ENCODE measurements around the gene DEXI. TPM values are rescaled to one million over a fixed set of nuclear protein-coding genes. Genes with fewer than 3 reads are reported as not detected.
A peak's percentile ranks its signal among the peaks of the same experiment; 100 is the strongest.
"Not testable (repeated sequence)": the region's sequence is repeated elsewhere in the genome, so short reads cannot be mapped to it uniquely, and the experiment has no call there.

The DEXI gene
- total RNA-seq, 1 donor from 2014 or later: 38.4 TPM

- no peak for DNase-seq (ENCODE audit: low read depth, low spot score)
Observed at GRCh38 chr16:10969615-10970014, 27.3 kb upstream of the DEXI start.

- no peak for DNase-seq (ENCODE audit: low read depth, low spot score)
Observed at GRCh38 chr16:10968498-10968897, 26.2 kb upstream of the DEXI start.

- no peak for DNase-seq (ENCODE audit: low read depth, low spot score)
Observed at GRCh38 chr16:10967986-10968385, 25.7 kb upstream of the DEXI start.

GRCh38 chr16:10966559-10966958, 24.3 kb upstream of the DEXI start:
- not testable (repeated sequence) for DNase-seq (ENCODE audit: low read depth, low spot score)

GRCh38 chr16:10966129-10966528, 23.9 kb upstream of the DEXI start:
- no peak for DNase-seq (ENCODE audit: low read depth, low spot score)

GRCh38 chr16:10965440-10966061, 23.3 kb upstream of the DEXI start:
- DNase-seq (ENCODE audit: low read depth, low spot score): no peak

- DNase-seq (ENCODE audit: low read depth, low spot score): no peak
Observed at GRCh38 chr16:10964891-10965326, 22.6 kb upstream of the DEXI start.

GRCh38 chr16:10964039-10964890, 22.0 kb upstream of the DEXI start:
- no peak for DNase-seq (ENCODE audit: low read depth, low spot score)

- no peak for DNase-seq (ENCODE audit: low read depth, low spot score)
Observed at GRCh38 chr16:10961231-10961630, 19.0 kb upstream of the DEXI start.

GRCh38 chr16:10959161-10959560, 16.9 kb upstream of the DEXI start:
- DNase-seq (ENCODE audit: low read depth, low spot score): no peak

GRCh38 chr16:10957771-10958482, 15.7 kb upstream of the DEXI start:
- no peak for DNase-seq (ENCODE audit: low read depth, low spot score)

GRCh38 chr16:10954903-10955302, 12.6 kb upstream of the DEXI start:
- no peak for DNase-seq (ENCODE audit: low read depth, low spot score)

- DNase-seq (ENCODE audit: low read depth, low spot score): no peak
Observed at GRCh38 chr16:10951026-10951425, 8.8 kb upstream of the DEXI start.

- no peak for DNase-seq (ENCODE audit: low read depth, low spot score)
Observed at GRCh38 chr16:10950393-10950792, 8.1 kb upstream of the DEXI start.

GRCh38 chr16:10949424-10949970, 7.2 kb upstream of the DEXI start:
- DNase-seq (ENCODE audit: low read depth, low spot score): no peak

GRCh38 chr16:10947211-10947787, 5.0 kb upstream of the DEXI start:
- no peak for DNase-seq (ENCODE audit: low read depth, low spot score)

GRCh38 chr16:10946308-10946707, 4.0 kb upstream of the DEXI start:
- no peak for DNase-seq (ENCODE audit: low read depth, low spot score)

- DNase-seq (ENCODE audit: low read depth, low spot score): no peak
Observed at GRCh38 chr16:10945065-10945787, 3.0 kb upstream of the DEXI start.

- peak; percentile 85 for DNase-seq (ENCODE audit: low read depth, low spot score)
Observed at GRCh38 chr16:10944249-10945064, 2.2 kb upstream of the DEXI start, which contains the start of gene CLEC16A. Gene CLEC16A (plus strand): TSS chr16:10944564. CDS start chr16:10944718, 154 bp downstream.

- DNase-seq (ENCODE audit: low read depth, low spot score): no peak
Observed at GRCh38 chr16:10943064-10943353, 741 bp upstream of the DEXI start.

Data from pulmonary artery endothelial cell (primary cell).